GM10248 (cell line): ENCODE results near the gene IL18R1.

Source experiments
- CTCF ChIA-PET: fragments of 300-600 bp; sonication (Branson Sonifier 250); formaldehyde crosslinking; extraction: SDS; loops from one replicate; lab custom pipeline; 2021; ENCODE audit warnings: antibody characterized with exemption; lab: Yijun Ruan, JAX
- POLR2A ChIA-PET: fragments of 350-650 bp; sonication (Branson Sonifier 250); formaldehyde crosslinking; extraction: SDS; loops from one replicate; lab custom pipeline; 2020; ENCODE audit warnings: antibody characterized with exemption; lab: Yijun Ruan, JAX
- DNase-seq: peaks from one replicate; pipeline ENCODE4 v3.0.0; 2012; ENCODE audit errors: extremely low spot score
- TF ChIP-seq, protein P1 (sequence below): IDR thresholded peaks from 2 replicates; pipeline ENCODE4 v1.5.1; 2012; ENCODE audit warnings: mild to moderate bottlenecking, low read depth; ENCODE audit errors: extremely low read depth, missing control alignments, control extremely low read depth

Gene IL18R1

DNA sequence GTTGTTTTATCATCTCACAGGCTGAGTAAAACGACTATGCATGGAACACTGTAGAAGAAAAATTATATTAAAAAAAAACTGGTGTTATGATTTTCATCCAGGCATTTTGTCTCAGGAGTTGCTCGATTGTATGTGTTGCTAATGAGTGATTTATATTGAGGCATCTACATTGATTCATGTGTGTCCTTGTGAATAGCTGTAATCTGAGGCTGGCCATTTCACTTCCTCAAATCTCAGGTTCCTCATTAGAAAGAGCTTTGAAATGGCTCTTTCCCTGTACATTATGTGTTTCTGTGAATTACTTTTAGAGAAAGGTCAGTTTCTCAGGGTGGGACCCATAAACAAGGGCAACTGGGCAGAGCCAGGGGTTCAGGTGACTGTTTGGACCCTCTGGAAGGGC is 2.3 kb downstream of the IL18R1 start:
- peak; percentile 30 for DNase-seq
- ChIA-PET POLR2A (no interaction called here), CTCF (interaction anchor here (0.7 to 5.7 kb wide), 16 partner anchors 9 to 118 kb away, joined by 3 to 36 read pairs (median 4); partner anchors contain the start of gene IL18RAP)
- TF ChIP-seq, protein P1, sequence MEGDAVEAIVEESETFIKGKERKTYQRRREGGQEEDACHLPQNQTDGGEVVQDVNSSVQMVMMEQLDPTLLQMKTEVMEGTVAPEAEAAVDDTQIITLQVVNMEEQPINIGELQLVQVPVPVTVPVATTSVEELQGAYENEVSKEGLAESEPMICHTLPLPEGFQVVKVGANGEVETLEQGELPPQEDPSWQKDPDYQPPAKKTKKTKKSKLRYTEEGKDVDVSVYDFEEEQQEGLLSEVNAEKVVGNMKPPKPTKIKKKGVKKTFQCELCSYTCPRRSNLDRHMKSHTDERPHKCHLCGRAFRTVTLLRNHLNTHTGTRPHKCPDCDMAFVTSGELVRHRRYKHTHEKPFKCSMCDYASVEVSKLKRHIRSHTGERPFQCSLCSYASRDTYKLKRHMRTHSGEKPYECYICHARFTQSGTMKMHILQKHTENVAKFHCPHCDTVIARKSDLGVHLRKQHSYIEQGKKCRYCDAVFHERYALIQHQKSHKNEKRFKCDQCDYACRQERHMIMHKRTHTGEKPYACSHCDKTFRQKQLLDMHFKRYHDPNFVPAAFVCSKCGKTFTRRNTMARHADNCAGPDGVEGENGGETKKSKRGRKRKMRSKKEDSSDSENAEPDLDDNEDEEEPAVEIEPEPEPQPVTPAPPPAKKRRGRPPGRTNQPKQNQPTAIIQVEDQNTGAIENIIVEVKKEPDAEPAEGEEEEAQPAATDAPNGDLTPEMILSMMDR = no peak

DNA sequence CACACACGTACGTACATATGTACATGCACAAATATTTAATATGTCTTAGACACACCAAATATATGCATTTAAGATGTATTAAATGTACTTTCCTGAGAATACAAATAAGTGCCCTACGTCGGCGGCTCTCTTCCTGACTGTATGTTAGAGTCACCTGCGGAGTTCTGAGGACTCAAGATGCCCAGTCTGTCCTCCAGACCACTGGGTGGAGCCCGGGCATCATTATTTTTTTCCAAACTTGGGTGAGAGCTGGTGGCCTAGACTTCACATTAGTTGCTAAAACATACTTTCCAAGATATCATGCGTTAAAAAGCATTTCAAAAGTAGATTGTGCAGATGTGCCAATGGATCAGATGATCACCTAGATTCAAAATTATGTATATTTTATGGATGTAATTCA is 2.9 kb downstream of the IL18R1 start:
- TF ChIP-seq, protein P1 = peak; percentile 23
- DNase-seq = no peak
- ChIA-PET CTCF (interaction anchor here (0.7 to 5.7 kb wide), 14 partner anchors 10 to 118 kb away, joined by 3 to 36 read pairs (median 4); partner anchors contain the start of gene IL18RAP), POLR2A (no interaction called here)

DNA sequence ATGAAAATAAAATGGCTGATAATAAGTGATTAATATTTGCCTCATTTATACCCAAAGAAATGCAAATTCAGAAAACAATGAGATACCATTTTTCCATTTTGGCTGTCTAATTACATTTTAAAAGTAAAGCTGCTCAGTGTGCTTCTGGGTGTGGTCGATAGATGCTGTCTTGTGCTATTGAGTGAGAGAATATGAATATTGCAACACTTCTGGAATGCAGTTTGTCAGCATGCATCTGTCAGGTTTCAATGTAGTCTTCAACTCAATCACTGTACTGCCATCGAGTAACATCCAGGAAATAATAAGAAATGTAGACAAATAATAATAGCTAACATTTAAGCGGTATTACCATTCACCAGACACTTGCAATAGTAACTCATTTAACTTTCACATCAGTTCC is 3.9 kb downstream of the IL18R1 start:
- ChIA-PET CTCF (interaction anchor here (5.7 kb wide), 1 partner anchor 84 kb away, joined by 36 read pairs; no protein-coding TSS in a partner anchor), POLR2A (no interaction called here)
- TF ChIP-seq, protein P1 = no peak

DNA sequence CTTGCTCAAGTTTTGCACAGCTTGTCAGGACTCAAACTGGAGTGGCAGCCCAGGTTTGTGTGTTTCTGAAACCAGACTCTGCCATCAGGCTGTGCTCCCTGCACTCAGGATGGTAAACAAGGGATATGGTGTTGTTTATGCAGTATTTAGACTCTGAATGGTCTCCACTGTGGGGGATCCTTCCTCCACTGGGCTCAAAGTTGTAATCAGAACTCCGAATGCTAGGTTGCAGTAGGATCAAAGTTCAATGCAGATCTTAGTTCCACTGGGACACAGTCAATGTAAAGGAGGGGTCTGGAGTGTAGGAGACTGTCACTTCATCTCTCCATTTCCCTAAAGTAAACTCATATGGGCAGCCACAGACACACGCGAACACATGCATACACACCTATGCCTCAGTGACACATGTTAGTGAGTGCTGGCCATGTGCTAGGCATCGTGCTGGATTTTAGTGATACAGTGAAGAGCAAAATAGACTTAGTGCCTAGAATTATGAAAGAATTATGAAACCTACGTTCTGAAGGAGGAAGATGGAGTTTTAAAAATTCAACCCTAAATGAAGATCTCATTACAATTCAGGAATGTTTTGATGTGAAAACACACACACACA is 6.1 kb downstream of the IL18R1 start:
- CTCF ChIA-PET = interaction anchor here (1.4 to 5.7 kb wide), 4 partner anchors 30 to 355 kb away, joined by 3 to 36 read pairs (median 4); no protein-coding TSS in a partner anchor
- TF ChIP-seq, protein P1 = no peak
- DNase-seq = no peak
- POLR2A ChIA-PET = no interaction called here

More for the DNA sequence above, 3.9 kb downstream of the IL18R1 start:
- no peak for DNase-seq

DNA sequence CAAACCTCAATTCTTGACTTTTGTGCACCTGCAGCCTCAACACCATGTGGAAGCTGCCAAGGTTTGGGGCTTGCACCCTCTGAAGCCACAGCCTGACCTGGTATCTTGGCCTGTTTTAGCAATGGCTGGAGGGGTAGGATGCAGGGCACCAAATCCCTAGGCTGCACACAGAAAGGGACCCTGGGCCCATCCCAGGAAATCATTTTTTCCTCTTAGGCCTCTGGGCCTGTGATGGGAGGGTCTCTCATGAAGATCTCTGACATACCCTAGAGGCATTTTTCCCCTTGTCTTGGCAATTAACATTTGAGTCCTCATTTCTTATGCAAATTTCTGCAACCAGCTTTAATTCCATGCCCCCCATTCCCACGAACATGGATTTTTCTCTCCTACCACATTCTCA is 10.2 kb downstream of the IL18R1 start:
- TF ChIP-seq, protein P1 = no peak
- ChIA-PET CTCF (interaction anchor here (1.2 kb wide), 1 partner anchor 77 kb away, joined by 3 read pairs; no protein-coding TSS in a partner anchor), POLR2A (interaction anchor here (0.7 kb wide), 1 partner anchor 10 kb away, joined by 4 read pairs; the partner anchor contains the start of gene IL18R1)
- no peak for DNase-seq

DNA sequence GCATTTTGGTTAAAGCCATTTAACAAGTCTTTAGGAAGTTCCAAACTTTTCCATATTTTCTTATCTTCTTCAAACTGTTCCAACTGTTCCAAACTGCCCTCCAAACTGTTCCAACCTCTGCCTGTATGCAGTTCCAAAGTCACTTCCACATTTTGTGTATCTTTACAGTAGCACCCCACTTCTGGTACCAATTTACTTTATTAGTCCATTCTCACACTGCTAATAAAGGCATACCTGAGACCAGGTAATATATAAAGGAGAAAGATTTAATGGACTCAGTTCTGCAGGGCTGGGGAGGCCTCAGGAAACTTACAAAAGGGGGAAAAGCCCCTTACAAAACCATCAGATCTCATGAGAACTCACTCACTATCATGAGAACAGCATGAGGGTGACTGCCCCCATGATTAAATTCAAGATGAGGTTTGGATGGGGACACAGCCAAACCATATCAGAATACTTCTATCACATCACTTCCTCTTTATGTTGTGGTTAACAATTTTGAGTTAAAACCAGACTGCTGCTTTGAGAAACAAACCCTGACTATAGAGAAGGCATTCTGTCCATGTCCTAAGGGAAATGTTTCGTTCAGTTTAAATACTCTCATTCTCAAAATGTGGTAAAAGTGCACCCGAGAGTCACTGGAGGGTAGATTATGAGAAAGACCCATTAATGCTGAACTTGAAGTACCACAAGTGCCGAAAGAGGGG is 11.0 kb downstream of the IL18R1 start:
- POLR2A ChIA-PET = no interaction called here
- CTCF ChIA-PET = interaction anchor here (1.0 to 1.2 kb wide), 2 partner anchors 70 to 77 kb away, joined by 3 read pairs; no protein-coding TSS in a partner anchor
- TF ChIP-seq, protein P1 = no peak
- DNase-seq = peak; percentile 20
